Activated T-cell treated with anti-CD3 and anti-CD28 coated beads for 48 hours (primary cell): ENCODE results near the gene STK32C.
"Not testable (repeated sequence)": the region's sequence is repeated elsewhere in the genome, so short reads cannot be mapped to it uniquely, and the experiment has no call there.

ENCODE experiments used
- DNase-seq: peaks from one replicate; pipeline ENCODE4 v3.0.0-alpha.2; 2020; ENCODE audit warnings: low read depth

Gene STK32C

DNA sequence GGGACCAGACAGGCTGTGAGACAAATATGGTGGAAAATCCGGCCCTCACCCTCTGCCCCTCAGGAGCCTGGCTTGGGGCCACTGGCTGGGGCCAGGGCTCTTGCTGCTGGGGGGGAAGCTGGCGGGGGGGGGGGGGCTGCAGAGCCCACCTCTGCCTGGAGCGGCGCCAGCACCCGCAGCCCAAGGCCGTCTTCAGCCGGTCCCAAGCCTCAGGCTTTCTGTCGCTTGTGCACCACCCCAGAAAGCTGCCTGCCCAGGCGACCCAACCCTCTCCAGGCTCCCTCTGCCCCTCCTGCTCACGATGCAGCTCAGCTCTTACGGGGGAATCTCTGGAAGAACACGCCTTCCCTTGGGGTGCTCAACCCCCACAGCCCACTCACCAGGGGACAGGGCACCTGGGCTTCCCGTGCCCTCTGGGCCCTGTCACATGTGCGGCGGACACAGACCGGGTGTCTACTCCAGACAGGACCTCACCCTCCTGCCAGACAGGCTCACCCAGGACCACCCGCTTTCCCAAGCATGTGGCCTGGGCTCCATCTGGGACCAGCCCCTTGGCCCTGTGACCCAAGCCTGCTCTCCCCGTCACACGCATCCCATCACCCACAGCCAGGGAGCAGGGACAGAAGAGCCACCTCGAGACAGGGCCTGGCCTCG is 77.1 kb downstream of the STK32C start:
- DNase-seq, result no peak

DNA sequence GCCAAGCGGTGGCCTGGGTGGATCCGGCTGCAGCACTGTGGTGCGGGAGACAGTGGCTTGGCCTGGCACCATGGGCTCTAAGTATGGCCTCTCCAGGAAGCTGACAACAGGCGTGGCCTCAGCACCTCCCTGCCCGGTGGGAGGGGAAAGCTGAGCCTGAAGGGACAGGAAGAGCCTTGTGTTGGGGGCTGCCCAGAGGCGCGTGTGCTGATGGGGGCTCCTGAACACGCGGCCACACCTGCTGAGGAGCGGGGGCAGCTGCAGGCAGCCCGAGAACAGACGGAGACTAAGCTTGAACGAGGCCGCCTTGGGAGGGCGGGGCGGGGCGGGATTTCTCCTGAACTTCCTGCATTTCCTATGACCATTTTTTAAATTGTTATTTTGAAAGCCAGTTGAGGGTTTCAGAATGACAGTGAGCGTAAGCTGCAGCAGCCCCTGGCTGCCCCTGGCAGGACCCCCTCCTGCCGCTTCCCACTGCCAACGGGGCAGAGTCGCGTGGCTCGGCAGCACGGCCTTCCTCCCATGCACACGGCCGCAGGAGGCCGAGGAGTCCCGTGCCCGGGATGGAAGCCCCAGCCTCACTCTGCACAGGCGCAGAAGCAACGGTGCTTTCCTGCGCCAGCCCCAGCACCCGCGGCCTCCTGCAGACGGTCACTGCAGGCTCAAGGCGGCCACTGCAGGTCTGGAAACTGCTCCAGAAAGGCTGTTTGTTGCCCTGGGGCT is 77.8 kb downstream of the STK32C start:
- DNase-seq, result peak; percentile 35

DNA sequence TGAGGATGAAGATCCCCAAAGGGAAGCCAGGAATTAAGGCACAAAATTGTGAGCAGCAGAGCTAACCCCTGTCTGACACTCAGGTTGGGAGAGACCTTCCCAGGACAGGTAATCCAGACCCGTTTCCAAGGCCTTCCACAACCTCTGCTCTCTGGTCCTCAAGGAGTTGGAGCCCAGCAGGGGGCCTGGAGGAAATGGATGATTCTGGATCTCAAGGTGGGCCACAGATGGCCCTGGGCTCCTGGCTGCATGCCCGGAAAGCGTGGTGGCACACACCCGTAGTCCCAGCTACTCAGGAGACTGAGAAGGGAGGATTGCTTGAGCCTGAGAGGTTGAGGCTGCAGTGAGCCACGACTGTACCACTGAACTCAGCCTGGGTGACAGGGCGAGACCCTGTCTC is 78.7 kb downstream of the STK32C start:
- no peak for DNase-seq

DNA sequence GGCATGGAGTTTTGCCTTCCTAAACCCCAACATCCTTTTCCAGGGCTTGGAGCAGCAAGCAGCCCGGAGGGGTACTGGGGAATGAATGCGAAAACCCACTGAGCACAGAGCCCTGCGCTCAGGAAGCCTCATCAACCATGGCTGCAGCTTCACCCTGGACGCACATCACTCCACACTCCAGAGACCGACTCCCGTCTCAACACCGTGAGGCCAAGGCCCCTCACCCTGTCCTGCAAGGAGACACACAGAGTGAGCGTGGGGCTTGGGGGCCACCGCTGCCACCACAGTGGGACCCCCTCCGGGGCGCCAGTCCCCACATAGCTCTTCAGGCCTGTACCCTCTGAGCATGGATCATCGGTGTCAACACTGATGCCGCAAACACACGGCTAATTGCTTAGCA is 79.1 kb downstream of the STK32C start:
- no peak for DNase-seq

DNA sequence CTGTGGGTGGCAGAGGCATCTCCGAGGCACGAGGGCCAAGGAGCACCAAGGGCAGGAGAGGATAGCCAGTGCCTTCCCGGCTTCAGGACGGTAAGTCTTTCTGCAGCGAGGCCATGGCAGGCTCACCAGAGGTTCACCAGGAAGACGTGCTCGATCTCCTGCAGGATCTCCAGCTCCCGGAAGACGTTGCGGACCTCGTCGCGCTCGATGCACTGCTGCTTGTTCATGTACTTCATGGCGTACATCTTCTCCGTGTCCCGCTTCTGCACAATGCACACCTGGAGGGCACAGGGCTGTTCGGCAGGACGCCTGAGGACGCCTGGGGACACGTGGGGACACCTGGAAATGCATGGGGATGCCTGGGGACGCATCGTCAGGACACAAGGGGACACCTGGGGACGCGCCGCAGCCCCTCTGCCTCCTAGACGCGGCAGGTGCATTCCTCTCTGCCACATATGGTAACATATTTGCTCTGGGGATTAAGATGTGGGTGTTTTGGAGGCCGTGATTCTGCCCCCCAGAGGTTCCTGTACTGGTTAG is 79.8 kb downstream of the STK32C start:
- no peak for DNase-seq

DNA sequence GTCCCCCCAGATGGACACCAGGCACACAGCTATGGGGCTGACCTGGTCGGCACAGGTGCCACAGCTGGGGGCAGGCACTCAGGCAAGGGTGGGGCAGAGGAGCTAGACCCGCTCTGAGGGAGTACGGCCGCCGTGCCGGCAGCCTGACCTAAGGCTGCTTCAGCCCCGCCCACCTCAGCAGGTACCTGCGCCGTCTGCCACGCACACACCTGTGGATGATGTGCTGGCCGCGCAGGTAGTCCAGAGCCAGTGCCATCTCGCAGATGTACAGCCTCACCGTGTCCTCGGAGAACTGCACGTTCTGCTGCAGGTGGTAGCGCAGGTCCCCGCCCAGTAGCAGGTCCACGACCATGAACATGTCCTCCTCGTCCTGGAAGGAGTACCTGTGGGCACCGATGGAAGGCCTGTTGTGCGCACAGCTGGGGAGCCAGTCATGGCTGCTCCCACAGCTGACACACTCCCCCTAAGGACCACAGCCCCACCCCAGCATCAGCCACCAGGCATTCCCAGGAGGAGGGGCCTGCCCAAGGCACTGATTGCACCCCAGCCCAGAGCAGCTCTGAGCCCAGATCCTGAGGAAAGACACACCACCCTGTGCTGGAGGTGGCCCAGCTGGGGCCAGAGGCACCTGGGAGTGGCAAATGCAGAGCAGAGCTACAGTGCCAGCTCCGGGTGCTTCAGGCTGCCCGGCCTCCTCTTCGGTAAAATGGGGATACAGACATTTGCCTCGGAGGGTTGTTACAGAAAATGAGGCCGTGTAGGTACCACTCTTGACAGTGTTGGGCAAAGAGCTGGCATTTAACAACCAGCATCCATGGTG is 81.0 kb downstream of the STK32C start:
- DNase-seq, result no peak

DNA sequence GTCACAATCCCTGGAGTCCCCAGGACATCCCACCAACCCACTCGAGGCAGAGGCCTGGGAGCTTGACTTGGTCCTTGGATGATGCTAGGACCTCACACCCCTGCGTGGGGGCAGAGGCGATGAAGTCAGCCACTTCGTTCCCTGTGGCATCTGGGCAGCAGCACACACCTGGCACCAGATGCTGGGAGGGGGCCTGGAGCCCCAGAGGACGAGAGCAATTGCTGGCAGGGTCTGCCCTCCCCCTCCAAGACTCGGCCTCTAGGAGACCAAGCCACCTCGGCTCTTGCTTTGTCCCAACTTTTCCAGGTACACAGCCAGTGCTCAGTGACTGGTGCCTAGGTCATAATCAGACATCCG is 81.9 kb downstream of the STK32C start:
- no peak for DNase-seq

DNA sequence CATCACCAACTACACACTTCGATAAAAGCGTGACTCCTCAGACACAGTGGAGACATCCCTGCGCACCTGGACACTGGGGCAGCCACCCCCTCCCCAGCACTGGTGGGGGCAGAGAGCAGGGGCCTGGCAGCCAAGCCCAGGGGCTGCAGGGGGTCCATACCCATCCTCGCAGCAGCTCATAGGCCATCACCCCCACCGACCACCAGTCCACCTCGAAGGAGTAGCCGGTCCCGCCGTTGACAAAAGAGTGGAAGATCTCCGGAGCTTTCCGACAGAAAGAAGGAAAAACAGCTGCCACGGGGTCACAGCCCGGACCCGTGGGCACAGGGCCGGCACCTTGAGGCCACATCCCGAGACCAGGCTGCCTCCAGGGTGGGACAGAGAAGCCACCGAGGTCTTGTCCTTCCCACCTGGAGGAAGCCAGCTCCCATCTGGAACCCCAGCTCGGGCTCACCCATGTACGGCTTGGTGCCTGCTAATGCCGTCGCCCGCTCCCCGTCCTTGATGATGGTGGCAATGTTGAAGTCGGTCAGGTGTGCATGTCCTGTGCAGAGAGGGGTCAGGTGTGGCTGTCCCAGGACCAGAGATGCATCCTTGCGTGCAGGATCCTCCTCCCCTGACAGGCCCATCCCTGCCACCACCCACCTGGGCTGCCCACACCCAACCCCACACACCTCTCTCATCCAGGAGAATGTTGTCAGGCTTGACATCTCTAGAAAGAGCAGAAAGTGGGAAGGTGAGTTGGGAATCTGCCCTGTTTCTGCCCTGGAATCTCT is 82.5 kb downstream of the STK32C start:
- no peak for DNase-seq

DNA sequence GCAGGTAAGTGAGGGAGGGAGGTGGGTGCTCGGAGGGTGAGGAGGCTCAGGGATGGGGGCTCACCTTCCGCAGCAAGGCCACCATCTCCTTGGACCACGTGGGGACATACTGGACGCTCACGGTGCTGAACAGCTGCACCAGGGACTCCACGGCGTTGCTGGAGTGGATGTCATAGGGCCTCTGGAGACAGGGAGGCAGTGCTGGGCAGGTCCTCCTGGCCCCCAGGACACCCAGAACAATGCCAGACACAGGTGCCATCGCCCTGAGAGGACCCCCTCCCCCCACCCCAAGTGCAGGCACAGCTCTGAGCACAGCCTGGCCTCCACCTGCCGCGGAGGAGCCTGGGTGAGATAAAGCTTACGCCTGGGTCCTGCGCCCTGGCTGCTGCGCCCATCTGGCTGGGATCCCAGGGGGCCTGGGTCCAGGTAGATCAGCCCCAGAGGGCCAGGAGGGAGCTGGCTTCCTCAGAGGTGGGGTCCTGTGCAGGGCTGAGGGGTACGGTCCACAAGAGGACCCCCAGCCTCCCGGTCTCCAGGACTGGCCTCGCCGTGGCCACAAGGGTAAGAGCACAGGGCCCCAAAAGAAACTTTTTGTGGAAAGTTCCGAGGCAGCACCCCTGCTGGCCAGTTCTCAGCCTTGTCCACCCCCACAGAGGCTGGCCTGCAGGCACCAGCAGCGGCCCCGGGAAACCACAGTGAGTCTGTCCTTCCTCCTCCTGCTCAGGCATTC is 83.2 kb downstream of the STK32C start:
- DNase-seq, result no peak

DNA sequence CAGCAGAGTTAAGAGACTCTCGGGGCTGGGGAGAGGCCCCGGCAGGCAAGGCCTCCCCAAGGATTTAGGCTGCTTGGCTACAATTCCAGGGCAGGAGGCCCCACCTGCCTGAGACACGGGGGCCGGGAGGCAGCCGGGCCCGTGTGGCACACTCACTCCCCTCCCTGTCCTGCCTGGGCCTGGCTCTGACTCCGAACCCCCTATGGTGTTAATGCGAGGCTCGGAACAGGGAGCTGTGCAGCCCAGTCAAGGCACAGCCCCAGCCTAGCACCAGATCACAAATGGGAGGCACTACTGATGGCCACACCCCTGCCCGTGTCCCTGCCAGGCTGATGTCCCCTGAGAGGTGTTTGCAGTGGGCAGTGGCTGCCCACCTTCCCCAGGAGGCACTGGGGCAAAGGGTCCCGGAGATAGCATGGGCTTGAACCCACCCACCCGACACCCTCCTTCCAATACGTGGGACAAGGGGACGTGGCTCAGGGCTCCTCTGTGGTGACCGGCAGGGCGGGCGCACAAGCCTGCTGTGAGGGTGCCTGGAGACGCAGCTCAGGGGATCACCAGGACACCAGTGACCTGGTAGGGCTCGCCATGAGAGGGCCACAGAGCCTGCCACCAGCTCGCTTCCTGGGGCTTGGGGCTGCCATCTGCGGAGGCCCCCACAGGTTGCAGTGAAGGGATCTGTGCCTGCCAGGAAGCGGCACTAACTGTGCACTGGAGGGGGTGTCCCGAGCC is 84.0 kb downstream of the STK32C start:
- no peak for DNase-seq

DNA sequence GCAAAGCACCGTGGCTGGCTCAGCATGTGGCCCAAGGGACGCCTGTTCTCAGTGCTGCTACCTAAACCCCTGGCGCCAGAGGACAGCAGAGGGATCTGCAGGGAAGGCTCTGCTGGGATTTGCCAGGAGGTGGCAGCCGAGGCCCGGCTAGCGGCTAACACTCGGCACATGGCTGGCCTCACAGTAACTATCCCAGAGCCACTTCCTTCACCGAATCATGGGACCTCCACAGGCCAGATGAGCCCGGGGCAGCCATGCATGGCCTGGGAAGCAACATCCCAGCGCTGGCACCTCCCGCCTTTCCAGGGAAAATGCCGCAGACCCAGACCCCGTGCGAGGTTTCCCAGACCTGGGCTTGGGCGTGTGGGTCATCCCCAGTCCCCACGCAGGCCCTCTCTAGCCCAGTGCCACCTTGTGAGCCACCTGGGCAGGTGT is 84.6 kb downstream of the STK32C start:
- DNase-seq, result peak; percentile 68

DNA sequence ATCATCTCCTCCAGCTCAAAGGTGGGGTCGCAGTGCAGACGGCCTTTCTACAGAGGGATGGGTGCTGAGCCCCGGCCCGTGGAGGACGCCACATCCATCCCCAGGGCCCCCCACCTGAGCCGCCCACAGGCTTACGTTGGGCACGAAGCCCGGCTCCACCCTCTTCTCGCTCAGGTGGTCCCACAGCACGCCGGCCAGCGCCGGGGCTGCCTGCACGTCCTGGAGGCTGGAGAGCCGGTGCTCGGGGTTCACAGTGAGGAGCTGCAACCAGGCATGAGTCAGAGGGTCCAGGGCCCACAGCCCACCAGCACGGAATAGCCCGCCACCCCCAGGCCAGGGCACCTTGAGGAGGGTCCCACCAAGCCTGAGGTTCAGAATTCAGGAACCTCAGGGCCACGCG is 85.0 kb downstream of the STK32C start:
- DNase-seq, result no peak

DNA sequence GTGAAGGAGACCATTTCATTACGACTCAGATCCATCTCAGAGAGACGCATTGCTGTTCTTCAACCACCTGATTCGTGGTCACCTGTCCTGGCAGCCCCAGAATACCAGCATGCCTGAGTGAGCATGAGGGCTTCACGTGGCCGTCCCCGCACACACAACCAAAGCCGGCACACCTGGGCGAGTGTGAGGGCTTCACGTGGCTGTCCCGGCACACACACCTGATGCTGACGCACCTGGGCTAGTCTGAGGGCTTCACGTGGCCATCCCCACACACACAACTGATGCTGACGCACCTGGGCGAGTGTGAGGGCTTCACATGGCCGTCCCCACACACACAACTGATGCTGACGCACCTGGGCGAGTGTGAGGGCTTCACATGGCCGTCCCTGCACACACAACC is 86.8 kb downstream of the STK32C start:
- not testable (repeated sequence) for DNase-seq

DNA sequence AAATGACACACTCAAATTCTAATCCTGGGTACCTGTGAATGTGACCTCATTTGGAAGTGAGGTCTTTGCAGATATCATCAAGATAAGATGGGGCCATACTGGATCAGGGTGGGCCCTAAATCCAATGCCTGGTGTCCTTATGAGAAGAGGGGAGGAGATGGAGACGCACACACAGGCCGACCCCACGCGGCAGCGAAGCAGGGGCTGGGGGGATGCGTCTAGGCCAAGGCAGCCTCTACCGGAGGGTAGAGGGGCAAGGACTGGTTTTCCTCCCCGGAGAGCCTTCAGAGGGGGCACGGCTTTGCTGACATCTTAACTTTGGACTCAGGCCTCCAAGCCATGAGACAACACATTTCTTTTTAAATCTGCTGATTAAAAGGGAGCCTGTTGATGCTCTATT is 87.7 kb downstream of the STK32C start:
- DNase-seq, result no peak

DNA sequence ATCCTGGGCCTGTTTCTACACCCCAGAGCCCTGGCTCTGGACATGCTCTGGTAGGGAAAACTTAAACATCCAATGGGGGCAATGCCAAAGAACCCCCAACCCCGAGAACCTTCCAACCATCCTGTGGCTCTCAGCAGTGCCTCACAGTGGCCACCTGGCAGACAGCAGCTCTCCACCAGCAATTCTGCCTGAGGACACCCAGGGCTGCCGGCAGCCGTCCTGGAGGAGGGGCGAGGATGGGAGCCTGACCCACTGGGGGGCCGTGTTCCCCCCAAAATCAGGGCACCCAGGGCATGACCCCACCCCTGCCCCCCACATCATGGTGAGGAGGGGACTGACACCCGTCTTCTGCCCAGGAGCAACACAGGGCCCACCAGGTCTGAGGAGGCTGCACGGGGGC is 88.3 kb downstream of the STK32C start:
- DNase-seq, result no peak

DNA sequence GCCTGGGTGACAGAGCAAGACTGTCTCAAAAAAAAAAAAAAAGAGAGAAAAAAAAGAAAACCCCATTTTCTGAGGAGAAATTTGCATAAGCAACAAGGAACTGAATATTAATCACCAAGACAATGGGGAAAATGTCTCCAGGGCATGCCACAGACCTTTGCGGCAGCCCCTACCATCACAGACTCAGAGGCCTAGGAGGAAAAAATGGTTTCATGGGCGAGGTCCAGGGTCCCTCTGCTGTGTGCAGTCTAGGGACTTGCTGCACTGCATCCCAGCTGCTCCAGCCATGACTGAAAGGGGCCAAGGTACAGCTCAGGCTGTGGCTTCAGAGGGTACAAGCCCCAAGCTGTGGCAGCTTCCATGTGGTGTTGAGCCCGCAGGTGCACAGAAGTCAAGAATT is 91.3 kb downstream of the STK32C start:
- DNase-seq, result not testable (repeated sequence)

DNA sequence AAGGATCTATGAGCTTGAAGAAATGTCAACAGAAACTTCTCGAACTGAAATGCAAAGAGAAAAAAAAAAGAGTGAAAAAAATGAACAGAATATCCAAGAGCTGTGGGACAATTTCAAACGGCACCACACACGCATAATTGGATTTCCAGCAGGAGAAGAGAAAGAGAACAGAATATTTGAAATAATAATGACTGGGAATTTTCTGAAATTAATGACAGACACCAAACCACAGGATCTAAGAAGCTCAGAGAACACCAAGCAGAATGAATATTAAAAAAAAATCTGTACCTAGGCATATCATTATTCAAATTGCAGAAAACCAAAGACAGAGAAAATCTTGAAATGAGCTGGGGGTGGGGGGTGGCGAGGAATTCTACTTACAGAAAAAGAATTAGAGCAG is 93.8 kb downstream of the STK32C start:
- no peak for DNase-seq

DNA sequence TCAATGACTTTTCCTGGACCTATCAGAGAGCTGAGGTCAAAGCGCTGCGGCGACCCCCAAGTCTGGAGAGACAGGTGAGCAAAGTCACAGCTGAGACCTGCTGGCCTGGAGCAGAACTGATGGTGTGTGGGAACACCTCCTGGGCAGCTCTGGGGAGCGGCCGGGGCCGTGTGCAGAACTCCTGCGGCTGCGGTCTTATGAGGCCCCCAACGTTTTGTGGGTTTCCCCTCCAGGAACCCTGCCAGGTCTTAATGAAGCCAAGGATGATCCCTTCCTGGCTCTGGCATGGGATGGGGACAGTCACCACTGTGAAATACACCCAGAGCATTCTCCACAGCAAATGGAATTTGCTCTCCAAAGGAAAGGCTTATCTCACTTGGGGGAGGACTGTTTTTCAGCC is 94.9 kb downstream of the STK32C start:
- no peak for DNase-seq

DNA sequence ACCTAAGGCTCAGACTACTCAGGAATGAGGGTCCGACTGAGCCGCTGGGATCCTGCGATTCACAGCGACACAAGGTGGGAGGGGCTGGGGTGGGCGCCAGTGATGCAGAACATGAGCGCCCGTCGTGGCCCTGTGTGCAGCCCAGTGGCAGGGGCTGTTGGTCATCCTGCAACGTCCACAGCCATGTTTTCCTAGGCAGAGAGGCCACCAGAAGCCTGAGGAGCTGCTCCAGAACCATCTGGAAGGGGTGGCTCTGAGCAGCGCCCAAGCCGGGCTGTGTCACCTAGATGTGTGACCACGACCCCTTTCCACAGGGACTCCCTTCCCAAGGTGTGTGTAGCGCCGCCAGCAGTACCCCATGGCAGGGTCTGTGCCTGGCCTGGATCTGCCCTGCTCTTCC is 96.5 kb downstream of the STK32C start:
- no peak for DNase-seq

DNA sequence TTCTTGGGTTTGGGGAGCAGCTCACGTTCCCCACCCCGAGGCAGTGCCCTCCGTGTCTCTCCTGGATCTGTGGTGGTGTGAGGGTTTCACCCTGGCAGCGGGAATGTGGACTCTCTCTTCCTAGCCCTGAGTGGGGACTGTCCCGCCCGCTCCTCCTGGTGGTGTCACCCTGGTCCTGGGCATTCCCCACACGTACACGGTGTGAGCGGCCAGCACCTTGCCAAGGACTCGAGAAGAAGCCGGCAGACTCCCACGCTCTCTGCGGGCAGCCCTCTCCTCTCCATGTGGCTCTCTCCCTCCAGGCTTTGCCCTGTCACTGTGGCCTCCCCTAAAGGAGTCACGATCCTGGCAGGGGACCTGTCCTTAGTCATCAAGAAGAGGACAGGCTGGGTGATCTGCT is 97.0 kb downstream of the STK32C start:
- DNase-seq, result no peak
